Coronary artery (tissue), 2 donors: Measurements from ENCODE around the gene KLK3.

Experiments
- DNase-seq: peaks from one replicate; pipeline ENCODE4 v3.0.0-alpha.2; 2017; ENCODE audit warnings: low spot score
- H3K27ac ChIP-seq, 2 donors: fragments of 200-600 bp; sonication (generic); one replicate each; pipeline ENCODE4 v1.5.1; 2016 to 2019
- H3K4me3 ChIP-seq: fragments of 200-600 bp; sonication (generic); 2 replicates; pipeline ENCODE4 v1.5.1; 2016; ENCODE audit warnings: mild to moderate bottlenecking, moderate library complexity
- TF ChIP-seq, protein P1 (sequence below): fragments of 200-600 bp; sonication (generic); IDR thresholded peaks from one replicate; pipeline ENCODE4 v1.5.1; 2019; ENCODE audit warnings: antibody characterized with exemption

Gene KLK3

DNA sequence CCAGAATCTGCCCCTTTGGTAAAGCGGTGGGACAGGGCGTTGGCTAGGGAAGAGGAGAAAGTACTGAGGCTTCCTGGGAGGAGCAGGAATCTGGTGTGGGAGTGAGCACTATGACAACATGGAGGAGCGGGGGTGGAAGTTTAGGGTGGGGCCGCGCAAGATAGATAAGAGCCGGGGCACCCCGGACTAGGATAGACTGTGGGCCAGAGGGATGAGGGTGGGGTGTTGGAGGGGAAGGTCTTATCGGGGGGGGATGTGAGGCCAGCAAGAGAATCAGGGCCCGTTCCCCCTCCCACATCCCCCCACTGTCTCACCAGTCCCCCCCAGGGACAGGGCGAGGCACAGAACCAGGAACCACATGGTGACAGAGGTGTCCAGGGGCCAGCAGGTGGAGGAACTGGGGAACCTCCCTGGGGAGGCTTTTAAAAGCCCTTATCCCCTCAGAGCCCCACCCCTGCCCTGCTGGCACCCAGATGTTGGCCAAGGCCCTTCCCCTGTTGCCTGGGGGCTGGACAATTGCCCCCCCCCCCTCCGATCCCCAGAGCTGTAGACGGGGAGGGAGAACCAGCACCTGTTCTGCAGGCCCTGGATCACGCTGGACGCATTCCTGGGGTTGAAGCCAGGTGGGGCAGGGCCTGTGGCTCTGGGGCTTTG is 31.2 kb upstream of the KLK3 start, which contains the start of gene KLK1:
TSS of gene KLK1 (minus strand) at position 399 of the 654 bp plus-strand sequence. CDS start at position 360, 39 bp downstream.
- DNase-seq = no peak
- Histone ChIP-seq H3K4me3 (no peak within 1 kb of the TSS), H3K27ac (no peak within 1 kb of the TSS)
- TF ChIP-seq, protein P1, sequence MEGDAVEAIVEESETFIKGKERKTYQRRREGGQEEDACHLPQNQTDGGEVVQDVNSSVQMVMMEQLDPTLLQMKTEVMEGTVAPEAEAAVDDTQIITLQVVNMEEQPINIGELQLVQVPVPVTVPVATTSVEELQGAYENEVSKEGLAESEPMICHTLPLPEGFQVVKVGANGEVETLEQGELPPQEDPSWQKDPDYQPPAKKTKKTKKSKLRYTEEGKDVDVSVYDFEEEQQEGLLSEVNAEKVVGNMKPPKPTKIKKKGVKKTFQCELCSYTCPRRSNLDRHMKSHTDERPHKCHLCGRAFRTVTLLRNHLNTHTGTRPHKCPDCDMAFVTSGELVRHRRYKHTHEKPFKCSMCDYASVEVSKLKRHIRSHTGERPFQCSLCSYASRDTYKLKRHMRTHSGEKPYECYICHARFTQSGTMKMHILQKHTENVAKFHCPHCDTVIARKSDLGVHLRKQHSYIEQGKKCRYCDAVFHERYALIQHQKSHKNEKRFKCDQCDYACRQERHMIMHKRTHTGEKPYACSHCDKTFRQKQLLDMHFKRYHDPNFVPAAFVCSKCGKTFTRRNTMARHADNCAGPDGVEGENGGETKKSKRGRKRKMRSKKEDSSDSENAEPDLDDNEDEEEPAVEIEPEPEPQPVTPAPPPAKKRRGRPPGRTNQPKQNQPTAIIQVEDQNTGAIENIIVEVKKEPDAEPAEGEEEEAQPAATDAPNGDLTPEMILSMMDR = no peak

DNA sequence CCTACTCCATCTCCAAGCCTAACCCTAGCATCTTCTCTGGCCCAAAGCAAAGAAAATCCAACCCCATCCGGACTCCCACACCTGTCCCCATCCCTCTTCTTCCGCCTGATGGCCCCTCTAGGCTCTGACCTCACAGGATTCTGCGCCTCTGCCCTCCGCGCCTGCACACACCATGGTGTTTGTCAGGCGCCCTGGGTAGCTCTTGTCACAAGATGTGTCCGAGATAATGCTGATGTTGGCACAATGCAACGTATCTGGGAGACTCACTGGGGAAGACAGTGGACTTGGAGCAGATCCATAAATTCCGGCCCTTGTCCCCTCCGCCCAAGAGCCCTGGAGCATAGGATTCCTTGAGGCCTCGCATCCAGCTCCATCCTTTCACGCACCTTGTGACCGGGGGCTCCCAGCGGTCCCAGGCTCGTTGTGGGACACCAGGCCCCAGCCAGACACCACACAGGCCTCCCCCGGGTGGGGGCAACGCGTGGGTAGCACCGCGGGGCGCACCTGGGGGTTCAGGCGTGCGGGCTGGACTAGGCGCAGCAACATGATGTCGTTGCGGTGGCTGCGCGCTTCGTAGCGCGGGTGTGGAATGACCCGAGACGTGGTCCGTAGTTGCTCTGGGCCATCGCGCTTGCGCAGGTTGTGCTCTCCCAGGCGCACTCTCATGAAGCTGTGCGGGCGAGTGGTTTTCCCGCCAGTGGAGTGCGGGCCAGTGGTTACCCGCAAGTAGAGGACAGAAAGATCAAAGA is 28.0 kb upstream of the KLK3 start:
- TF ChIP-seq, protein P1 = no peak
- no peak overlapping the region for H3K4me3 ChIP-seq
- no peak for DNase-seq
- H3K27ac ChIP-seq = no peak overlapping the region

DNA sequence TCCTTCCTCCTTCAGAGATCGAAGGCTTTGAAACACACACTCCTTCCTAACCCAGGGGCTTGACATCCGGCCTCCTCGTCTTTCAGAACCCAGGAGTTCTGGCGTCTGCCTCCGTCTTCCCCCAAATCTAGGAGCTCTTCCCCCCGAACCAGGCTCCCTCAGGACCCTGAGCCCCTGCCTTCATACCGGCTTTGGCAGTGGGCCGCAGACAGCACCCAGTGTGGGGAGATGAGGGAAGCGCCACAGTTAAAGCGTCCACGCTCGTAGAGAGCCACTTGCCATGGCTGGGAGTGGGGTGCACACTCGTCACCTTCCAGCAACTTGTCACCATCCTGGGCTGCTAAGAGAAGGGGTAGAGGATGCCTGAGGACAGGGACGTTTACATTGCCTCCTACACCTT is 27.2 kb upstream of the KLK3 start:
- no peak overlapping the region for H3K4me3 ChIP-seq
- TF ChIP-seq, protein P1 = no peak
- H3K27ac ChIP-seq = no peak overlapping the region
- DNase-seq = no peak

DNA sequence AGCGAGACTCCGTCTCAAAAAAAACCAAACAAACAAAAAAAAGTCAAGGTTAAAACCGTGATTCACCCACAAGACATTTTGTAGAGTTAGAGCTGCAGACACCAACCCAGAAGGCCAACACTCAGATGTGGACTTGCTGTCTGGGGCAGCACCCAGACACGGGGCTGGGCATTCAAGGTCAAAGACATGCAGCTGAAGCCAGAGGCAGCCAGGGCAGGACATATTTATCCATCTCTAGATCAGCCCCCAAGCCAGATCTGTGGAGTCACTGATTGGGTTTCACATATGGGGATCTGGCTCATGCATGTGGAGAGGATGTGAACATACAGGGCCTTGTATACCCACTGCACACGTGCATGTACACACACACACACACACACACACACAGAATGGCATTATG is 24.9 kb upstream of the KLK3 start:
- H3K27ac ChIP-seq = no peak overlapping the region
- TF ChIP-seq, protein P1 = no peak

DNA sequence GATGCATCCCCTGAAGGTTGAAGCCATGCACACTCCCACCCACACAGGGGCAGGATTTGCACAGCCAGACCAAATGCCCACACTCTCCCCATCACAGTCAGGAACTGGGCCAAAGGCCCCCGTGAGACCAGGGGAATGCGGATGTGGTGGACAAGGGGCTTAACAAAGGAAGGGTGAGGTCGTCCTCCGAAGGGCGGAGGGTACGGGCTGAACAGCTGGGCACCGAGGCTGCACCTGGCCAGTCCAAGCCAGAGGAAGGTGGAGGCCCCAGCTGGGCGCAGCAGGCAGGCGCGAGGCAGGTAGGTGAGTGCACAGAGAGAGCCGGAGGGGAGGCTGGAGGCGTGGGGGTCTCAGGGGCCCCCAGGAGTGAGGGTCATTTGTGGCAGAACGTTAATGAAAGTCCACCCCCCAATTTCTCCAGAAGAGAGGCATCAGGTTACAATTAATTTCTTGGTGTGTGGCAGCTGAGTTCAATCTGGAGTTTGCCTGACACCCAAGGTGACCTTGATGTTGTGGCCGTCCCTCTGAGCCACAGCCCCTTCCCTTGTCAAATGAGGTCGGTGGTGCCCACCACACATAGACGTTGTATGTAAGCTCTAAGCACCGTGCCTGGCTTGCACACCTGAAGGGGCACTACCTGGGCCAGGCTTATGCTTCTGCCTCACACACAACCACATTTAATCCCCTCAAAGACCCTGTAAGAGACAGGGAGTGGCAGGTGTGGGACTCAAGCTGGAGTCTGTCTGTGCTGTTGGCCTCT is 24.3 kb upstream of the KLK3 start:
- Histone ChIP-seq H3K27ac (no peak overlapping the region), H3K4me3 (no peak overlapping the region)
- no peak for DNase-seq
- TF ChIP-seq, protein P1 = no peak

More for the DNA sequence above, 24.9 kb upstream of the KLK3 start:
- H3K4me3 ChIP-seq = no peak overlapping the region
- DNase-seq = no peak

DNA sequence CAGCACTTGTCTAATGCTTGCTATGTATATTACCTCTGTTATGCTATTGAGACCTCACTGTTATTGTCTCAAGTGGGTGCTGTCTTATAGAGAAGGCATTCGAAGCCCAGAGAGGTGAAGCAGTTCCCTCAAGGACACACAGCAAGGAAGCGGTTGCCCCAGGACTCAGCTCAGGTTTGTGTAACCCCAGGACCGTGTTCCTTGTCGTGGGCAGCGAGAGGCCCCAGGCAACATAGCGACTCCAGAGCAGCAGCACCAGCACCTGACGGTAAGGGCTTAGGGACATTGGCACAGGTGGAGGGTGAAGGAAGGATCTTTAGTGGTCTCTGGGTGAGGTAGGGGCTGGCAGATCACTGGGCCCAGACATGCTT is 23.7 kb upstream of the KLK3 start:
- TF ChIP-seq, protein P1 = no peak
- no peak for DNase-seq
- Histone ChIP-seq H3K4me3 (no peak overlapping the region), H3K27ac (no peak overlapping the region)
